ENCODE measurements around the gene MYO15A.

DNA sequence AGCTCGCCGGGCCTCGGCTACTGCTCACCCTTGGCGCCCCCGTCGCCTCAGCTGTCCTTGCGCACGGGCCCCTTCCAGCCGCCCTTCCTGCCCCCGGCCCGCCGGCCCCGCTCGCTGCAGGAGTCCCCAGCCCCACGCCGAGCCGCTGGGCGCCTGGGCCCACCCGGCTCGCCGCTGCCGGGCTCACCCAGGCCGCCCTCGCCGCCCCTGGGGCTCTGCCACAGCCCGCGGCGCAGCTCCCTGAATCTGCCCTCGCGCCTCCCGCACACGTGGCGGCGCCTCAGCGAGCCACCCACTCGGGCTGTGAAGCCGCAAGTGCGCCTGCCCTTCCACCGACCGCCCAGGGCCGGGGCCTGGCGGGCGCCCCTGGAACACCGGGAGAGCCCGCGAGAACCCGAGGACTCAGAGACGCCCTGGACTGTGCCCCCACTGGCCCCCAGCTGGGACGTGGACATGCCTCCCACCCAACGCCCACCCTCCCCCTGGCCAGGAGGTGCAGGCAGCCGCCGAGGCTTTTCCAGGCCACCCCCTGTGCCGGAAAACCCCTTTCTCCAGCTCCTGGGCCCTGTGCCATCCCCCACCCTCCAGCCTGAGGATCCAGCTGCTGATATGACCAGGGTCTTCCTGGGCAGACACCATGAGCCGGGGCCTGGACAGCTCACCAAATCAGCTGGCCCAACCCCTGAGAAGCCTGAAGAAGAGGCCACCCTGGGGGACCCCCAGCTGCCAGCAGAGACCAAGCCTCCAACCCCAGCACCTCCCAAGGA is 12.8 kb downstream of the MYO15A start:
- TF ChIP-seq POLR2A (IDR thresholded peaks at IDR 0.05) (no peak), CTCF (IDR thresholded peaks at IDR 0.05) (no peak)

Data from stomach (tissue), 4 donors.